ENCODE results near the gene IRAG1.

The IRAG1 gene

GRCh38 chr11:10725114-10725906 is 31.8 kb upstream of the IRAG1 start:
- H3K4me3 ChIP-seq (ENCODE audit: low read length): no peak overlapping the region
- no peaks in the 10 kb centered on the region for H3K36me3 ChIP-seq (ENCODE audit: control insufficient read depth, insufficient read depth, low read length)
- H3K27me3 ChIP-seq (ENCODE audit: control insufficient read depth, insufficient read depth, low read length): no peaks in the 10 kb centered on the region
- no peaks in the 10 kb centered on the region for H3K4me1 ChIP-seq (ENCODE audit: control insufficient read depth, insufficient read depth, low read length)
- H3K9ac ChIP-seq (ENCODE audit: low read length): no peak overlapping the region
- no peaks in the 10 kb centered on the region for H3K9me3 ChIP-seq (ENCODE audit: control insufficient read depth, low read length)

- Histone ChIP-seq H3K9ac (ENCODE audit: low read length) (no peak overlapping the region), H3K4me3 (ENCODE audit: low read length) (no peak overlapping the region), H3K4me1 (ENCODE audit: control insufficient read depth, insufficient read depth, low read length) (no peaks in the 10 kb centered on the region), H3K9me3 (ENCODE audit: control insufficient read depth, low read length) (no peaks in the 10 kb centered on the region), H3K27me3 (ENCODE audit: control insufficient read depth, insufficient read depth, low read length) (no peaks in the 10 kb centered on the region), H3K36me3 (ENCODE audit: control insufficient read depth, insufficient read depth, low read length) (no peaks in the 10 kb centered on the region)
Observed at GRCh38 chr11:10722307-10722706, 28.8 kb upstream of the IRAG1 start.

GRCh38 chr11:10720881-10721376 is 27.4 kb upstream of the IRAG1 start:
- Histone ChIP-seq H3K4me3 (ENCODE audit: low read length) (no peak overlapping the region), H3K4me1 (ENCODE audit: control insufficient read depth, insufficient read depth, low read length) (no peaks in the 10 kb centered on the region), H3K27me3 (ENCODE audit: control insufficient read depth, insufficient read depth, low read length) (no peaks in the 10 kb centered on the region)

GRCh38 chr11:10719616-10720015 is 26.1 kb upstream of the IRAG1 start:
- Histone ChIP-seq H3K9ac (ENCODE audit: low read length) (no peak overlapping the region), H3K27me3 (ENCODE audit: control insufficient read depth, insufficient read depth, low read length) (no peaks in the 10 kb centered on the region), H3K9me3 (ENCODE audit: control insufficient read depth, low read length) (no peaks in the 10 kb centered on the region), H3K36me3 (ENCODE audit: control insufficient read depth, insufficient read depth, low read length) (no peaks in the 10 kb centered on the region), H3K4me1 (ENCODE audit: control insufficient read depth, insufficient read depth, low read length) (no peaks in the 10 kb centered on the region), H3K4me3 (ENCODE audit: low read length) (no peak overlapping the region)

More at GRCh38 chr11:10720881-10721376, 27.4 kb upstream of the IRAG1 start:
- Histone ChIP-seq H3K9ac (ENCODE audit: low read length) (no peak overlapping the region), H3K36me3 (ENCODE audit: control insufficient read depth, insufficient read depth, low read length) (no peaks in the 10 kb centered on the region), H3K9me3 (ENCODE audit: control insufficient read depth, low read length) (no peaks in the 10 kb centered on the region)

GRCh38 chr11:10716543-10717259 is 23.1 kb upstream of the IRAG1 start:
- no peaks in the 10 kb centered on the region for H3K4me1 ChIP-seq (ENCODE audit: control insufficient read depth, insufficient read depth, low read length)
- no peak overlapping the region for H3K9ac ChIP-seq (ENCODE audit: low read length)
- no peak overlapping the region for H3K4me3 ChIP-seq (ENCODE audit: low read length)
- no peaks in the 10 kb centered on the region for H3K9me3 ChIP-seq (ENCODE audit: control insufficient read depth, low read length)
- H3K36me3 ChIP-seq (ENCODE audit: control insufficient read depth, insufficient read depth, low read length): no peaks in the 10 kb centered on the region
- H3K27me3 ChIP-seq (ENCODE audit: control insufficient read depth, insufficient read depth, low read length): no peaks in the 10 kb centered on the region

GRCh38 chr11:10716122-10716521 is 22.6 kb upstream of the IRAG1 start:
- Histone ChIP-seq H3K9me3 (ENCODE audit: control insufficient read depth, low read length) (no peaks in the 10 kb centered on the region), H3K4me1 (ENCODE audit: control insufficient read depth, insufficient read depth, low read length) (no peaks in the 10 kb centered on the region), H3K9ac (ENCODE audit: low read length) (no peak overlapping the region), H3K36me3 (ENCODE audit: control insufficient read depth, insufficient read depth, low read length) (no peaks in the 10 kb centered on the region), H3K4me3 (ENCODE audit: low read length) (no peak overlapping the region), H3K27me3 (ENCODE audit: control insufficient read depth, insufficient read depth, low read length) (no peaks in the 10 kb centered on the region)

- Histone ChIP-seq H3K9ac (ENCODE audit: low read length) (no peak overlapping the region), H3K9me3 (ENCODE audit: control insufficient read depth, low read length) (no peaks in the 10 kb centered on the region), H3K4me3 (ENCODE audit: low read length) (no peak overlapping the region), H3K36me3 (ENCODE audit: control insufficient read depth, insufficient read depth, low read length) (no peaks in the 10 kb centered on the region), H3K27me3 (ENCODE audit: control insufficient read depth, insufficient read depth, low read length) (no peaks in the 10 kb centered on the region), H3K4me1 (ENCODE audit: control insufficient read depth, insufficient read depth, low read length) (no peaks in the 10 kb centered on the region)
Observed at GRCh38 chr11:10715571-10715970, 22.0 kb upstream of the IRAG1 start.

- Histone ChIP-seq H3K4me1 (ENCODE audit: control insufficient read depth, insufficient read depth, low read length) (peaks cover 6% of the 10 kb centered on the region), H3K9ac (ENCODE audit: low read length) (no peak overlapping the region), H3K36me3 (ENCODE audit: control insufficient read depth, insufficient read depth, low read length) (no peaks in the 10 kb centered on the region), H3K4me3 (ENCODE audit: low read length) (no peak overlapping the region), H3K9me3 (ENCODE audit: control insufficient read depth, low read length) (no peaks in the 10 kb centered on the region), H3K27me3 (ENCODE audit: control insufficient read depth, insufficient read depth, low read length) (no peaks in the 10 kb centered on the region)
Observed at GRCh38 chr11:10709299-10710086, 15.9 kb upstream of the IRAG1 start.

GRCh38 chr11:10708131-10708530 is 14.6 kb upstream of the IRAG1 start:
- H3K36me3 ChIP-seq (ENCODE audit: control insufficient read depth, insufficient read depth, low read length): no peaks in the 10 kb centered on the region
- H3K27me3 ChIP-seq (ENCODE audit: control insufficient read depth, insufficient read depth, low read length): no peaks in the 10 kb centered on the region
- peaks cover 6% of the 10 kb centered on the region for H3K4me1 ChIP-seq (ENCODE audit: control insufficient read depth, insufficient read depth, low read length)
- H3K4me3 ChIP-seq (ENCODE audit: low read length): no peak overlapping the region
- H3K9ac ChIP-seq (ENCODE audit: low read length): no peak overlapping the region
- H3K9me3 ChIP-seq (ENCODE audit: control insufficient read depth, low read length): no peaks in the 10 kb centered on the region

- Histone ChIP-seq H3K27me3 (ENCODE audit: control insufficient read depth, insufficient read depth, low read length) (no peaks in the 10 kb centered on the region), H3K4me1 (ENCODE audit: control insufficient read depth, insufficient read depth, low read length) (no peaks in the 10 kb centered on the region), H3K9ac (ENCODE audit: low read length) (no peak overlapping the region), H3K36me3 (ENCODE audit: control insufficient read depth, insufficient read depth, low read length) (no peaks in the 10 kb centered on the region), H3K4me3 (ENCODE audit: low read length) (no peak overlapping the region), H3K9me3 (ENCODE audit: control insufficient read depth, low read length) (no peaks in the 10 kb centered on the region)
Observed at GRCh38 chr11:10701982-10702381, 8.4 kb upstream of the IRAG1 start.

GRCh38 chr11:10699072-10699471 is 5.5 kb upstream of the IRAG1 start:
- Histone ChIP-seq H3K9ac (ENCODE audit: low read length) (no peak overlapping the region), H3K9me3 (ENCODE audit: control insufficient read depth, low read length) (no peaks in the 10 kb centered on the region), H3K4me3 (ENCODE audit: low read length) (no peak overlapping the region), H3K4me1 (ENCODE audit: control insufficient read depth, insufficient read depth, low read length) (no peaks in the 10 kb centered on the region), H3K27me3 (ENCODE audit: control insufficient read depth, insufficient read depth, low read length) (no peaks in the 10 kb centered on the region), H3K36me3 (ENCODE audit: control insufficient read depth, insufficient read depth, low read length) (no peaks in the 10 kb centered on the region)

GRCh38 chr11:10697323-10697620 is 3.7 kb upstream of the IRAG1 start:
- Histone ChIP-seq H3K4me1 (ENCODE audit: control insufficient read depth, insufficient read depth, low read length) (no peaks in the 10 kb centered on the region), H3K4me3 (ENCODE audit: low read length) (no peak overlapping the region), H3K9ac (ENCODE audit: low read length) (no peak overlapping the region), H3K9me3 (ENCODE audit: control insufficient read depth, low read length) (no peaks in the 10 kb centered on the region), H3K27me3 (ENCODE audit: control insufficient read depth, insufficient read depth, low read length) (no peaks in the 10 kb centered on the region), H3K36me3 (ENCODE audit: control insufficient read depth, insufficient read depth, low read length) (no peaks in the 10 kb centered on the region)

Data from mucosa of stomach (tissue), 1 donor.